Skeletal muscle satellite cell (primary cell): ENCODE measurements around the gene SMIM43.

Experiments used
- H3K27me3 ChIP-seq: 2 replicates; pipeline ENCODE4 v1.7.0; 2013; ENCODE audit warnings: low read length; ENCODE audit not compliant: control insufficient read depth, insufficient read depth
- H3K36me3 ChIP-seq: 2 replicates; pipeline ENCODE4 v1.7.0; 2013; ENCODE audit warnings: mild to moderate bottlenecking, control low read depth, low read length; ENCODE audit not compliant: insufficient read depth
- H3K4me1 ChIP-seq: 2 replicates; pipeline ENCODE4 v1.7.0; 2013; ENCODE audit warnings: low read length; ENCODE audit not compliant: control insufficient read depth, insufficient read depth
- H3K4me2 ChIP-seq: 2 replicates; pipeline ENCODE4 v1.7.0; 2013; ENCODE audit warnings: mild to moderate bottlenecking, low read length
- H3K4me3 ChIP-seq: 2 replicates; pipeline ENCODE4 v1.7.0; 2013; ENCODE audit warnings: low read length
- H3K9ac ChIP-seq: 2 replicates; pipeline ENCODE4 v1.7.0; 2013; ENCODE audit warnings: mild to moderate bottlenecking, low read depth, low read length, moderate library complexity
- H3K9me3 ChIP-seq: replicated peaks from 2 replicates; pipeline ENCODE4 v1.7.0; 2013; ENCODE audit warnings: mild to moderate bottlenecking, control low read depth, low read length

Gene SMIM43

GRCh38 chr4:121712001-121712651 lies 52.8 kb downstream of the SMIM43 start:
- H3K27me3 ChIP-seq, result no peaks in the 10 kb centered on the region
- peaks cover 30% of the 10 kb centered on the region for H3K4me1 ChIP-seq
- H3K36me3 ChIP-seq, result no peaks in the 10 kb centered on the region
- peak overlapping the region; percentile 39 for H3K4me3 ChIP-seq
- peak overlapping the region; percentile 66 for H3K9ac ChIP-seq
- peak overlapping the region; percentile 87 for H3K4me2 ChIP-seq
- no peaks in the 10 kb centered on the region for H3K9me3 ChIP-seq

DNA sequence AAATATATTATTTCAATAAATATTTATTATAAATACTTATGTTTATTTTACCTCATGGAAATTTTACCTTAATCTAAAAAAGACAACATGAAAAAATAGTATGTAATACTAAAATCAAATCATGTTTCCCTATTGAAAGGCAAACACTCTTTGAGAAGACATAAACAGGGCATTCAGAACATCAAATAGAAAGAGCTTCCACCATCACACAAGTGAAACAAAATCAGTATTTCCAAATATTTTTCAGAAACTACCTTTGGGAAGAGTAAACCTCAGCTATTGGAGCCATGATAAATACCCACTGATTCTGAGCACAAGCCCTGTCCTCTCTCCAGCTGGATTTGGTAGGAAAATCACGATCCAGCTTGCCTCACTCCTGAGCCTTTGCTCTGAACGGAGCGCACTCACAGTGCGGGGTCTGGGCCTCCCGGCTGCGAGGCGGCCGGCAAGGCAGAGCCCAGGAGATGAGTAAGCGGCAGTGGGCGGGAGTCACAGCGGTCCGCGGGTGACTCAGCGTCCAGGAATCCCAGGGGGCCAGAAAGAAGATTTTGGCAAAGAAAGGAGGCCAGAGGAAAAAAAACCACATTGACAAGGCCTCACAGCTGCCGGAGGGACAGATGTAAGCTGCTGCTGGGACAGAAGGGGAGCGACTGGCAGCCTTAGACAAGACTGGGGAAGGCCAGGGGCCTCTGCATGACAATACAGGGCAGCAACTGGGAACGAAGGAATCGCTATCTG lies 53.5 kb downstream of the SMIM43 start:
- no peaks in the 10 kb centered on the region for H3K9me3 ChIP-seq
- H3K36me3 ChIP-seq, result no peaks in the 10 kb centered on the region
- H3K4me3 ChIP-seq, result peak overlapping the region; percentile 67
- H3K9ac ChIP-seq, result peak overlapping the region; percentile 87
- peaks cover 37% of the 10 kb centered on the region for H3K4me1 ChIP-seq
- no peaks in the 10 kb centered on the region for H3K27me3 ChIP-seq
- peak overlapping the region; percentile 87 for H3K4me2 ChIP-seq

GRCh38 chr4:121709766-121710405 lies 55.1 kb downstream of the SMIM43 start:
- Histone ChIP-seq H3K27me3 (no peaks in the 10 kb centered on the region), H3K36me3 (no peaks in the 10 kb centered on the region), H3K4me3 (no peak overlapping the region), H3K9ac (no peak overlapping the region), H3K4me2 (peak overlapping the region; percentile 60), H3K4me1 (peaks cover 38% of the 10 kb centered on the region), H3K9me3 (no peaks in the 10 kb centered on the region)
